GM18868 (cell line): ENCODE results near the gene TSPAN10.

ENCODE experiments used
- ATAC-seq: cut with Tn5 transposase; IDR thresholded peaks from one replicate; pipeline ENCODE4 v1.9.1; 2021; ENCODE audit warnings: mild to moderate bottlenecking, moderate library complexity; ENCODE audit not compliant: unreplicated experiment

Gene TSPAN10

DNA sequence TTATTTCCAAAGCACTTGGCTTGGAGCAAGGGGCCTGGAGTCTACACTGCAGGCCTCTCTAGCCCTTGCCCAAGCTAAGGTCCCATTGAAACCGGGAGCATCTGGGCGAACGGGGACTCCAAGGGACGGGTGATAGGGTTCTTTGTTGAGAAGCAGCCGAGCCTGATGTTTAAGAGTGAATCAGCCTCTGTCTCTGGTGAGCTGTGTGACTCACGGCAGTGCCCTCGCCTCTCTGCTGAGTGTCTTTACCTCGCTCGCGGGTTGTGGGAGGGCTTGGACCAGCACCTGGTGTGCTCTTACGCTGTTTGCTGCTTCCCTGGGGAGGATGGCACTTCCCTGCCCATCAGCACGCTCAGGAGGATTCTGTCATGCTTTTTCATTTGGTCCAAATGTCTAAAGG, 48.1 kb downstream of the TSPAN10 start:
- ATAC-seq: no peak

DNA sequence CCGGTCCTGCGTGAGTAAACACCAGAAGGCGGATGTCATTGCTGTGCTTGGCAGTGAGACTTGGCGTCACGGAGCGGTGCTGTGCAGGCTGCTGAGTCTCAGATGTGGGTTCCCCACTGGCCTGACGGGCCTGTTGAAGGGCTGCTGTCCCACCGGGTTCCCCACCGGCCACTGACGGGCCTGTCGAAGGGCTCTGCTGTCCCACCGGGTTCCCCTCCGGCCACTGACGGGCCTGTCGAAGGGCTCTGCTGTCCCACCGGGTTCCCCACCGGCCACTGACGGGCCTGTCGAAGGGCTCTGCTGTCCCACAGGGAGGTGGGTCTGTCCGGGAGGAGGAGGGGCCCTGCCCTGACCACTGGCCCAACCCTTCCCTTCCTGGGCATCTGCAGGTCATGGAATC, 49.6 kb downstream of the TSPAN10 start:
- no peak for ATAC-seq

DNA sequence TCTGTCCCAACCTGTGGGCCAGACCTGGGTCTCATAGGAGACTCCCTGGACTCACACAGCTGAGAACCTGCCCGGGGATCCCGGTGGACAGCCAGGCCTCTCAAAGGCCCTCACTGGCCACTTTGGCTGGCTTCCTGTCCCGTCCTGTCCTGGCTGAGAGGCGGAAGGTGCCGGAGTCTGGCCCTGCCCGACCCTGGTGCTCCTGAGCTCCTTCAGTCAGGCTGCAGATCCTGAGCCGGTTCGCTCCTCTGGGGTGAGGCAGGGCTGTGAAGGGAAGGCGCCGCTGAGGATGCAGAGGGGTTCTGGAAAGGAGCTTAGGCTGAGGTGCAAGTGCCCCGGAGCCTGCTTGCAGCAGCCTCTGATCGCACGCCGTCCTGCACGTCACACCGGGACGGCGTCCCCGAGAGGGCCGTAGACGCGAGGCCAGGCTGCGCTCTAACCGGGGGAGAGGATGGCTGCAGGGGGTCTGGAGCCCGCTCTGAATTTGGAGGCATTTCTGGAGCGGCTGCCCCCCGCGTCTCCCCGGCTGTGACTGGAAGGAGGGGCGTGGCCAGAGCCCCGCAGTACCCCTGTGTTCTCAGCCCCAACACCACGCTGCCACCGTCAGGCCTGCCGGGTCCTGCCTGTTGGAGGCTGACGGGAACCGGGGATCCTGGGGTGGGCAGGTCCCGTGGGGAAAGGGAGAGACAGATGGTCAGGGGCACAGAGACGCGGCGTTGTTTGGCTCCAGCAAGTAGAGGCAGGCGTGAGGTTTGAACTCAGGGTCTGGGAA, 51.0 kb downstream of the TSPAN10 start:
- no peak for ATAC-seq

GRCh38 chr17:81688616-81689015, 51.6 kb downstream of the TSPAN10 start:
- ATAC-seq: no peak

DNA sequence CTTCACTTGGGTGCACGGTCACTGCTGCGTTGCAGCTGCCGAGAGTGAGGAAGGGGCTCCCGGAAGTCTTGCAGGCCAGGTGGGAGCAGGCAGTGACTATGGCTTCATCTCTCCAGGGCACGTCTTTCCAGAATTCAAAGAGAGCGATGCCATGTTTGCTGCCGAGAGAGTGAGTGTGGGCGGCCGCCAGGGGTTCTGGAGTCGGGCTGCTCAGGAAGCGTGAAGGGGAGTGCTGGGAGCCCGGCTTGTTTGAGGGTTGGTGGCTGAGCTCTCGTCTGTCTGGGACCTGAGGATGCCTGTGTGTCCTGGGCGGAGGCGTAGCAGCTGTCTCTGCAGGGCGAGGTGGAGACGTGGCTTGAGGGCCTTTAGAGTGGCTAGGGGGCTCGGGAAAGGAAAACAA, 53.1 kb downstream of the TSPAN10 start:
- ATAC-seq: no peak

GRCh38 chr17:81690549-81690948, 53.6 kb downstream of the TSPAN10 start:
- no peak for ATAC-seq

DNA sequence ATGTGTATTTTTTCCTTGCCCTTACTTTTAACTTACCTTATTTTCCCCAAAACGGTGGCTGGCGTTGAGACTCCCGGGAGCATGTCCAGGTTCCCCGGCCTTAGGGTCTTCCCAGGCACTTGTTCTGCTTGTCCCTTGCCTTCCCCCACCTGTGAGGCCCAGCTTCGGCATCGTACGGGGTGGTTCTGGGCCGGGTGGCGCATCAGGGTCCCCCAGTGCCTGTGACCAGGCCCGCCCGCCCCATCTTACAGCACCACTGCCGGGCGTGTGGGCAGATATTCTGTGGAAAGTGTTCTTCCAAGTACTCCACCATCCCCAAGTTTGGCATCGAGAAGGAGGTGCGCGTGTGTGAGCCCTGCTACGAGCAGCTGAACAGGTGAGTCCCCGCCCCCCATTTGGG, 54.2 kb downstream of the TSPAN10 start:
- ATAC-seq: no peak

DNA sequence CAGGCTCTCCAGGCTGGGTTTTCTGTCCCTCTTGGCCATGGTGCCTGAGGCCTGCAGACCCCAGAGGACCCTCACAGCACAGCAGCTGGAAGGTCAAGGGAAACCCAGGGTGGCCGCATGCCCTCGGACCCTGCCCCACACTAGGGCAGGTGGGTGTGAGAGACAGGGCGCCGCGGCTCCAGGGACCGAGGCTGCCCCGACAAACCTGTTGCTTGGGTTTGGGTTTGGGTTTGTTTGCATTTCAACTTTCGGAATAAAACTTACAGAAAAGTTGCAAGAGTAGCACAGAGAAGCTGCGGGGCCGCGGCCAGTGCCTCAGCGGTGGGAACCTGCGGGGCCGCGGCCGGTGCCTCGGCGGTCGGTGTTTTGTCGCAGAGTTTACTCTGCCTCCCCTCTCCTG, 54.6 kb downstream of the TSPAN10 start:
- ATAC-seq: no peak

- ATAC-seq: no peak
Measured at GRCh38 chr17:81693509-81694210, 56.7 kb downstream of the TSPAN10 start.

DNA sequence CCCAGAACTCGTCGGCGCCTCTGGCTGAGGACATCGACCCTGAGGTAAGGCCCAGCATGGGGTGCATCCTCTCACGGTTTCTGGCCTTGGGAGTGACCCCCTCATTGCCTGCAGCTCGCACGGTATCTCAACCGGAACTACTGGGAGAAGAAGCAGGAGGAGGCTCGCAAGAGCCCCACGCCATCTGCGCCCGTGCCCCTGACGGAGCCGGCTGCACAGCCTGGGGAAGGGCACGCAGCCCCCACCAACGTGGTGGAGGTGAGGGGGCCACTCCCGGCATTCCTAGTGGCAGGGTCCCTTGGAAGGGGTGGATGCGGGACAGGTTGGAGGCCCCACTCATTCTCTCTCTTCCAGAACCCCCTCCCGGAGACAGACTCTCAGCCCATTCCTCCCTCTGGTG, 57.8 kb downstream of the TSPAN10 start:
- ATAC-seq: no peak

GRCh38 chr17:81695211-81695610, 58.2 kb downstream of the TSPAN10 start:
- no peak for ATAC-seq

GRCh38 chr17:81695801-81696200, 58.8 kb downstream of the TSPAN10 start:
- ATAC-seq: no peak

GRCh38 chr17:81696218-81696941, 59.4 kb downstream of the TSPAN10 start:
- no peak for ATAC-seq

DNA sequence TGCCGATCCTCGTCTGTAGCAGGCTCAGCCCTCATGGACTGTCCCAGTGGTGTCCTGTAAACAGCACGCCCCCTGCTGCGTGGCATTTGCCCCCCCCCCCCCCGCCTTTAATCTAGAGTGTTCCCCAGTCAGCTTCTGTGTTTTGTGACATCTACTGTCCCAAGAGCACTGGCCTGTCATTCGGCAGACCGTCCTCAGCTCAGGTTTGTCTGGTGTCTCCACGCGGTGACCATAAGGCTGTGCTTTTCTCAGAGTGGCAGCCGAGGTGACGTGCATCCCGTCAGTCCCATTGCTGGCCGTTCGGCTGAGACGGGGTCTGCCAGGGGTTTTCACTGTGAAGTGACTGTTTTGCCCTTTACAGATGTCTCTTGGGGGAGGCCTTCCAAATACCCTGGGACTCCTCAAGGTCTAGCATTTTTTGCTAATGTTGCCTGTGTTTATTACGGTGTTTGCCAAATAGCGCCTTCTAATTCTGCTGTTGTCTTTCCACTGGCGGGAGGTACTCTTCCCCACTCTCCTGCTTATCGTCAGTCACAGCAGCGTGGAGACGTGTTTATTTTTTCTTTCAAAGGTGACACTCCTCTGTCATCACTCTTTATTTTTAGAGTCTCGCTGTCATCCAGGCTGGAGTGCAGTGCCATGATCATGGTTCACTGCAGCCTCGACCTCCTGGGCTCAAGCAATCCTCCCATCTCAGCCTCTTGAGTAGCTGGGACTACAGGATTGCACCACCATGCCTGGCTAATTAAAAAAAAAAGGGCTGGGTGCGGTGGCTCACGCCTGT, 60.5 kb downstream of the TSPAN10 start:
- no peak for ATAC-seq
